NCI-H2029 treated with DMSO at 0.1 percent for 48 hours (cell line): ENCODE measurements around the gene FAM184B.

ENCODE experiments used
- DNase-seq: peaks from one replicate; lab custom pipeline; 2025; lab: John Stamatoyannopoulos, UW

FAM184B gene

GRCh38 chr4:17781300-17782287, at the start of gene FAM184B:
Gene FAM184B (minus strand): TSS chr4:17781621. CDS start chr4:17781299, 322 bp downstream.
- DNase-seq = no peak

DNA sequence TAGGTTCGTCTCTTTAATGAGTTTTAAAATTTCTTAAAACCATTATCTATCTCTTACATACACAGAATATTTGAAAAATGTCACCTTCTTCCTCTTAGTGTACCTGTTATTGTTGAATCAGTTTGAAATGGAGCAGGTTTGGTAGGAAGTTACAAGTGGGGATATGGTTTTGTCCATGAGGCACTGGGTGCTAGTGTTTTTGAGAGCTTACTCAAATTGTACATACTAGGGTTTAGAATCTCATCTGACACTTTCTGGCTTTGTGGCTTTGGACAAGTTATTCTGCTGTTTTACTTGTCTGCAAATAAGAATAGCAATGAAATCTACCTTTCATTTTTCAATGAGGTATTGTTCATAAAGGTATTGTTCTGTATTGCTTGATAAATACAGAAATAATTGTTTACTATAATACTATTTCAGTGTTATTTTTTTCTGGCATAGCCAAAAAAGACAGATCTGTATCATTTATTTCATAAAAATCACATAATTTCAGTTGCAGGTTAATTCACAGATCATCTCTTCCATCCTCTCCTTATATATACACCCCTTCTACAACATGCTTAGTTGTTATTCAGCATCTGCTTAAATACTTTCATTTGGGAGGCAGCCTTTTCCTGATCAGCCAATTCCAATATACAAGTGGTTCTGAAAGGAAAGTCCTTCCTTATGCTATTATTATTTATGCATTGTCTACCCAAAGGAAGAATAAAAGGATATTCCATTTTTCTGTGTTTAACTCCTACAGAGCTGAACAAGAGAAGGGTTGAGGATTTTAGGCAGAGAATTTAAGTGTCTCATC, 42.6 kb upstream of the FAM184B start:
- DNase-seq = no peak

- no peak for DNase-seq
Observed at GRCh38 chr4:17817027-17817426, 35.6 kb upstream of the FAM184B start.

GRCh38 chr4:17816142-17816541, 34.7 kb upstream of the FAM184B start:
- DNase-seq = no peak

- no peak for DNase-seq
Observed at GRCh38 chr4:17814140-17814539, 32.7 kb upstream of the FAM184B start.

DNA sequence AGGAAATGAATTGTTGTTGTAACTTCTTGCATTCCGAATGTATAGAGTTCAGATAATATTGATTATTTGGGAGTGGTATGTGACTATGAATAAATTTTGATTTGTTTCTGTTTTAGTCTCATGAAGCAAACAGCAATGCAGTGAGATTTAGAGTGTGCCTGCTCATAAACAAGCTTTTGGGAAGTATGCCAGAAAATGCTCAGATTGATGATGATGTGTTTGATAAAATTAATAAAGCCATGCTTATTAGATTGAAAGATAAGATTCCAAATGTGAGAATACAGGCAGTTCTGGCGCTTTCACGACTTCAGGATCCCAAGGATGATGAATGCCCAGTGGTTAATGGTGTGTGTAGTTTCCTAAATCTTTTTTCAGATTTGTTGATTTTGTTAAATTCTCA, 31.4 kb upstream of the FAM184B start:
- no peak for DNase-seq

- no peak for DNase-seq
Observed at GRCh38 chr4:17812125-17812524, 30.7 kb upstream of the FAM184B start.

DNA sequence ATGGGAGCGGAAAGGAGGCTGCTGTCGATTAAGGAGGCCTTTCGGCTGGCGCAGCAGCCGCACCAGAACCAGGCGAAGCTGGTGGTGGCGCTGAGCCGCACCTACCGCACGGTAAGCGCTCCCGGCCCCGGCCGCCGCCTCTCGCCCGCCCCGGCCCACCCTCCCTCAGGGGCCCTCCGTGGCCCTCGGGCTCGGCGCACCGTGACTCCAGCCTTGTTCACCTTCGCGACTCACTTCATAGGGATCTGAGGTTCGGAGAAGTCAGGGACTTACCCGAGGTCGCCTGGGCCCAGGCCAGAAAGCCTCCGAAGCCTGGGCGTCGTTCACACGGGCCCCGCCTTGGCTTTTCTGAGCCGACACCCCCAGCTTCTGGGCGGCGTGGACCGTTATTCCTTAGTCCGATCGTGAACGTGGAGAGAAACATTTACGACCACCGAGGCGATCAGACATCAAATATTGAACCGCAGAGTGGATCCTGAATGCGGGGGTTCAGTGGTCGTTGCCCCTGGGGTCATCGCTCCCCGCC, 29.7 kb upstream of the FAM184B start:
- DNase-seq = no peak

GRCh38 chr4:17810260-17811077, 29.0 kb upstream of the FAM184B start, which contains the start of the genes DCAF16 and NCAPG:
Gene DCAF16 (minus strand): TSS chr4:17810757. CDS start chr4:17804141, 6,616 bp downstream.
Gene NCAPG (plus strand): TSS chr4:17810979. CDS start chr4:17811078, 99 bp downstream.
- DNase-seq = peak; percentile 95

GRCh38 chr4:17809667-17810066, 28.2 kb upstream of the FAM184B start:
- DNase-seq = no peak

DNA sequence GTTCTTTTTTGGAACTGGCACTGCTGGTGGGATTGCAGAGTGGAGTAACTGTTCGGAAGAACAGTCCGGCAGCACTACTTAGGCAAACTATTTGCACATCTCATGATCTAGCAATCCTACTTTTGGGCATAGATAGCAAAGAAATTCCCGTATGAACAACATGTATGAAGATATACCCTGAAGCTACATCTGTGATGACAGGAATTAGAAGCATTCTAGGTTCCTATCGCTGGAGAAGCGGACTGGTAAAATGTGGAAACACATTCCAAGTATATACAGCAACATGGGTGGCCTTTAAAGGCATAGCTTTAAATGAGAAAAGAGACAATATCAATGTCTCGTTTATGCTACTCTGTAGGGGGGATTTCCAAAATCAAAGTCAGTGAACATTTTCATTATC, 26.0 kb upstream of the FAM184B start:
- DNase-seq = no peak

DNA sequence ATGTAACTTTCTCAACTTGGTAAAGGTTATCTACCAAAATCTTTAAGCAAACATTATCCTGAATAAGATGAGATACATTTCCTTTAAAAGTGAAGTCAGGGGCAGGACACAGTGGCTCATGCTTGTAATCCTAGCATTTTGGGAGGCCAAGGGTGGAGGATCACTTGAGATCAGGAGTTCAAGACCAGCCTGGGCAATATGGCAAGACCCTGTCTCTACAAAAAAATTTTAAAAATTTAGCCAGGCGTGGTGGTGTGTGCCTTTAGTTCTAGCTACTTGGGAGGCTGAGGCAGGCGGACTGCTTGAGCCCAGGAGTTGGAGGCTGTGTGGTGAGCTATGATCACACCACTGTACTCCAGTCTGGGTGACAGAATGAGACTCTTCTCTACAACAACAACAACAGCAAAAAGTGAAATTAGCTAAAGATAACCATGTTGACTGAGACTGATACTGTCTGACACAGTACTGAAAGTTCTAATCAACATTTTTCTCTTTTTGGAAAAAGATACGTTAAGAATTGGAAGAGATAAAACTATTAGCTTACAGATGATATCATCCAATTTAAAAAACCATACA, 24.2 kb upstream of the FAM184B start:
- no peak for DNase-seq

DNA sequence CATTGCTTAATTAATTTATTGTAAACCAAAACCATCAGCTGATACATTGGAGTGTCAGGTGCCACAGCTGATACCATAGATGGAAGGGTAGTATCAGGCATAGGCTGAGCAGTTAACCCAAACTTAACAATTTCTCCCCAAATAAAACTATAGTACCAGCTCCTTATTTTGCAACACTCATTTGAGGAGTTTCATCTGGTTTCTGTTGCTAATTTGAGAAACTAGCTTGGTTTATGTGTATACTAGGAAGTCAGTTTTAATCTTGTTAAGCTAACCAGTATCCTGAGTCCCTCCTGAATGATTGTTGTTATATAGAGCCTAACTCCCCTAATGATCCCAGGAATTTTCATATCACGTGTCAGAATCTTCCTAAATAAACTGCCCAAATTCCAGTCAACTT, 16.4 kb upstream of the FAM184B start:
- DNase-seq = no peak

DNA sequence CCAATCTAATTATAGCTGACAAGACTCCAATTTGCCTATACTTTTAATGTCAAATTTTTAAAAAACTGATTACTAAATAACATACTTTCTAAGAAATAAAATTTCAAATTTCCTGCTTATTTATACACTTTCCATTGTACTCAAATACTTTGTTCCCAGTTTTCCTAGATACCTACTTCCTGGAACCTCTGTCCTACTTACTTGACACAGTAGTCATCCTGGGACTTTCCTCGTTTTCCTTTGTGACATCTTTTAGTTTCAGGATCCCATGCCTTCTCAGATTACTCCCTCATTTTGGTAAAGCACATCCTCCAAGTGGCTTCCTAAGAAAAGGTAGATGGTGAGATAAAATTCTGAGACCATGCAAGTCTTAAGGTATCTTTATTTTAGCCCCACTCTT, 13.3 kb upstream of the FAM184B start:
- no peak for DNase-seq

GRCh38 chr4:17788956-17789355, 7.5 kb upstream of the FAM184B start:
- DNase-seq = no peak

GRCh38 chr4:17787315-17787714, 5.9 kb upstream of the FAM184B start:
- DNase-seq = no peak

DNA sequence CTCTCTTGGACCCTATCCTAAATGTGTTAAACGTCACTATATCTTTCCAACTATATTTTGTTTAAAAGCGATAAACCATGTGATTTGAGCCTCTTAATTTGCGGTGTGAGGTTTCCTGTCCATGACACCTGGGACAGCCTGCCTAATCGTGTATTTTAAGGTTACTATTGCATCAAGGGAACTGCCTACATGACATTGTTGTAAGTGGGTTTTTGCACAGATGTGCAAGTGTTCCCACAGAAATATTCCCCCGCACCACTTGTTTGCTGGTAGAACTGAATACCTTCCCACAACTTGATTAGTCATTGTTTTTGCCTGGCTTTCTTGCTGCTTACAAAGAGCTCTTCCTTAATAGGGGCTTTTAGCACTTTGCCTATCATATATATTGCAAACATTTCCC, 5.1 kb upstream of the FAM184B start:
- no peak for DNase-seq

- DNase-seq = no peak
Observed at GRCh38 chr4:17785858-17786257, 4.4 kb upstream of the FAM184B start.

GRCh38 chr4:17780501-17781299, 721 bp downstream of the FAM184B start:
- peak; percentile 57 for DNase-seq

- DNase-seq = no peak
Observed at GRCh38 chr4:17778431-17778830, 3.0 kb downstream of the FAM184B start.
